PFSK-1 (cell line): Measurements from ENCODE around the gene KDM2A.

ENCODE experiments used
- POLR2AphosphoS5 ChIP-seq: IDR thresholded peaks from 2 replicates; pipeline ENCODE4 v1.6.1; 2012; ENCODE audit warnings: low read depth, mild to moderate bottlenecking, control low read depth, low read length, moderate library complexity
- TAF1 ChIP-seq: IDR thresholded peaks from 2 replicates; pipeline ENCODE4 v1.6.1; 2012; ENCODE audit warnings: low read length, control low read depth, borderline replicate concordance; ENCODE audit not compliant: insufficient read depth

DNA sequence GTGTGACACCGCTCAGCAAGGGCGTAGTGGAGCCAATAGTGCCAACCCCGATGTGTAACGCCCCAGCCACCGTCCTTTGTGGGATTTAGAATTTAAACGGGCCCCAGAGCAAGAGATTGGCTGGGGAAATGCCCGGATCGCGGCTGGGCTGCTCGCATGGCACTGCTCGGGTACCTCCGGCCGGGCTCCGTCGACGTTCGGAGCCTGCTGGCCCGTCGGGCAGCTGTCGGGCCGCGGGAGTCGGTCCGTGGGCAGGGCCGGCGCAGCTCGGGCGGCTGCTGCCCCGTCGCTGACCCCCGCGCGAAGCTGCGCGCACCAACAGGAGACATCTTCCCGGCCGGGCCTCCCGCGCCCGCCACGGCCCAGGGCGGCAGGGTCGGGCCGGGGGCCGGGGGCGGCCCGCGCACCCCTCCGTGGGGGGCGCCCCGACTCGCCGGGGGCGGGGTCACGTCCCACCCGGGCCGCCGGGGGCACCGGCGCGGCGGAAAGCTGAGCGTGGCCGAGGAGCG is 1.3 kb upstream of the KDM2A start:
- TF ChIP-seq POLR2AphosphoS5, result no peak
- no peak for TF ChIP-seq TAF1
